Liver (tissue), 9 donors: ENCODE measurements around the gene PCSK6. TPM values are rescaled to one million over a fixed set of nuclear protein-coding genes. Genes with fewer than 3 reads are reported as not detected.

Experiments
- DNase-seq: peaks from one replicate; pipeline ENCODE4 v3.0.0-alpha.2; 2017; ENCODE audit warnings: low spot score
- H3K27ac ChIP-seq, 2 donors: one replicate each; pipeline ENCODE4 v1.7.0; 2013; ENCODE audit warnings: inconsistent platforms in 2 of 2, low read length in 2 of 2, control low read depth in 1 of 2, low read depth in 1 of 2, mild to moderate bottlenecking in 1 of 2
- H3K27me3 ChIP-seq, 4 donors: one replicate each; pipeline versions ENCODE4 v1.6.1 to v1.7.0; 2013; ENCODE audit warnings: low read length in 3 of 4, inconsistent platforms in 1 of 4, mild to moderate bottlenecking in 1 of 4, moderate library complexity in 1 of 4; ENCODE audit not compliant: control insufficient read depth in 4 of 4, insufficient read depth in 4 of 4
- H3K36me3 ChIP-seq, 4 donors: one replicate each; pipeline versions ENCODE4 v1.6.1 to v1.7.0; 2013; ENCODE audit warnings: low read length in 3 of 4, mild to moderate bottlenecking in 3 of 4, low read depth in 1 of 4, moderate library complexity in 1 of 4; ENCODE audit not compliant: control insufficient read depth in 4 of 4, insufficient read depth in 3 of 4
- H3K4me1 ChIP-seq, 4 donors: one replicate each; pipeline versions ENCODE4 v1.6.1 to v1.7.0; 2013; ENCODE audit warnings: low read length in 3 of 4, mild to moderate bottlenecking in 3 of 4, moderate library complexity in 1 of 4; ENCODE audit not compliant: control insufficient read depth in 4 of 4, insufficient read depth in 4 of 4
- H3K4me3 ChIP-seq, 3 donors: one replicate each; pipeline versions ENCODE4 v1.6.1 to v1.7.0; 2013; ENCODE audit warnings: low read length in 3 of 3, control low read depth in 1 of 3, low read depth in 1 of 3, mild to moderate bottlenecking in 1 of 3
- H3K9ac ChIP-seq, 2 donors: one replicate each; pipeline ENCODE4 v1.7.0; 2013; ENCODE audit warnings: low read length in 2 of 2, mild to moderate bottlenecking in 2 of 2, moderate library complexity in 2 of 2, control low read depth in 1 of 2, low read depth in 1 of 2
- H3K9me3 ChIP-seq, 4 donors: one replicate each; pipeline versions ENCODE4 v1.6.1 to v1.7.0; 2013; ENCODE audit warnings: low read length in 3 of 4; ENCODE audit not compliant: control insufficient read depth in 4 of 4
- ATF3 ChIP-seq: IDR thresholded peaks from 2 replicates; pipeline ENCODE4 v1.6.1; 2016; ENCODE audit warnings: antibody characterized with exemption
- EGR1 ChIP-seq, 2 donors: IDR thresholded peaks; 2 replicates each; pipeline ENCODE4 v1.6.1; 2016 to 2018; ENCODE audit warnings: antibody characterized with exemption in 2 of 2, low read depth in 2 of 2
- FOXA1 ChIP-seq: IDR thresholded peaks from 2 replicates; pipeline ENCODE4 v1.6.1; 2016; ENCODE audit warnings: antibody characterized with exemption
- FOXA2 ChIP-seq: IDR thresholded peaks from 2 replicates; pipeline ENCODE4 v1.6.1; 2016; ENCODE audit warnings: antibody characterized with exemption
- GABPA ChIP-seq, 2 donors: IDR thresholded peaks in 1 of 2; conservative IDR thresholded peaks in 1 of 2; 2 replicates each; pipeline ENCODE4 v1.6.1; 2016; ENCODE audit warnings: antibody characterized with exemption in 2 of 2, mild to moderate bottlenecking in 1 of 2, moderate library complexity in 1 of 2
- HNF4A ChIP-seq, 2 donors: conservative IDR thresholded peaks; 2 replicates each; pipeline ENCODE4 v1.6.1; 2016; ENCODE audit warnings: antibody characterized with exemption in 2 of 2, mild to moderate bottlenecking in 2 of 2
- HNF4G ChIP-seq: IDR thresholded peaks from 2 replicates; pipeline ENCODE4 v1.6.1; 2016; ENCODE audit warnings: antibody characterized with exemption
- JUND ChIP-seq, 2 donors: IDR thresholded peaks; 2 replicates each; pipeline ENCODE4 v1.6.1; 2016; ENCODE audit warnings: antibody characterized with exemption in 2 of 2
- NR2F2 ChIP-seq: IDR thresholded peaks from 2 replicates; pipeline ENCODE4 v1.6.1; 2016; ENCODE audit warnings: antibody characterized with exemption
- RAD21 ChIP-seq, 2 donors: IDR thresholded peaks; 2 replicates each; pipeline ENCODE4 v1.6.1; 2016; ENCODE audit warnings: antibody characterized with exemption in 2 of 2, mild to moderate bottlenecking in 2 of 2
- REST ChIP-seq: IDR thresholded peaks from 2 replicates; pipeline ENCODE4 v1.6.1; 2016; ENCODE audit warnings: antibody characterized with exemption, mild to moderate bottlenecking
- RXRA ChIP-seq, 2 donors: IDR thresholded peaks; 2 replicates each; pipeline ENCODE4 v1.6.1; 2017 to 2018; ENCODE audit warnings: antibody characterized with exemption in 2 of 2, mild to moderate bottlenecking in 1 of 2
- SP1 ChIP-seq: IDR thresholded peaks from 2 replicates; pipeline ENCODE4 v1.6.1; 2018; ENCODE audit warnings: antibody characterized with exemption, mild to moderate bottlenecking
- TAF1 ChIP-seq: conservative IDR thresholded peaks from 2 replicates; pipeline ENCODE4 v1.6.1; 2016; ENCODE audit warnings: antibody characterized with exemption, mild to moderate bottlenecking
- YY1 ChIP-seq: IDR thresholded peaks from 2 replicates; pipeline ENCODE4 v1.6.1; 2016; ENCODE audit warnings: antibody characterized with exemption, mild to moderate bottlenecking
- WGBS: extraction: QIAGEN DNeasy Blood & Tissue Kit; methylation state at CpG from one replicate; pipeline ENCODE4 v1.1.7; 2013; 5-methylcytosine and 5-hydroxymethylcytosine counted together
- polyA plus RNA-seq, 2 donors: library from polyadenylated mRNA; stranded (reverse) in 1 of 2; unstranded in 1 of 2; fragments of 200-250 nt in 1 of 2; fragments of >200 nt in 1 of 2; fragmentation: Nextera tagmentation in 1 of 2; extraction: Ambion mirVana in 1 of 2; gene quantifications; one replicate each; pipeline versions ENCODE4 v1.2.1 to v1.2.3, GENCODE V29; 2013 to 2015
- total RNA-seq, 2 donors: library from RNA; depleted of rRNA; stranded (reverse); fragments of >200 nt; gene quantifications; one replicate each; pipeline ENCODE4 v1.2.3, GENCODE V29; 2014
- TF ChIP-seq, protein P1 (sequence below): IDR thresholded peaks from 2 replicates; pipeline ENCODE4 v1.6.1; 2016; ENCODE audit warnings: antibody characterized with exemption
- TF ChIP-seq, protein P2 (sequence below): IDR thresholded peaks from 2 replicates; pipeline ENCODE4 v1.6.1; 2016; ENCODE audit warnings: antibody characterized with exemption
- TF ChIP-seq, protein P3 (sequence below): fragments of 150-350 bp; IDR thresholded peaks from 2 replicates; pipeline ENCODE4 v1.5.1; 2017; ENCODE audit warnings: improper control_type of control experiment, low read depth, low read length; ENCODE audit not compliant: missing input control
- donor health status: healthy.
- donor health status: healthy.
- donor health status: healthy.
- donor health status: healthy.
- donor health status: healthy.

The PCSK6 gene
- total and polyA plus RNA-seq, 4 donors, result 94.8 to 398 (median 168) TPM

DNA sequence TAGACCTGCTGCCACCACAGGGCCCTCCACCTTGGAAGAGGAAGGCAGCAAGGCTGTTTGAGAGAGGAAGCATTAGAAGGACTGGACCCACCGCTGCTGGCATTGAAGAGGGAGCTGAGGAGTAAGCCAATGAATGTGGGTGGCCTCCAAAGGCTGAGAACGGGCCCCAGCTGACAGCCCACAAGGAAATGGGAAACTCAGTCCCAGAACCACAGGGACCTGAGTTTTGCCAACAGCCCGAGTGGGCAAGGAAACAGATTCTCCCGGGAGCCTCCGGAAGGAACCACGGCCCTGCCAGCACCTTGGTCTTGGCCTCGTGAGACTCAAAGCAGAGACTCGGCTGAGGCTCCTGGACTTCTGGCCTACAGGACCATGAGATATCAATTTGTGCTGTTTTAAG is 99.0 kb downstream of the PCSK6 start:
- 79% methylated on average over 8 of the region's 8 CpGs for WGBS
- Histone ChIP-seq H3K27ac (no peak overlapping the region), H3K27me3 (no peaks in the 10 kb centered on the region), H3K4me1 (no peaks in the 10 kb centered on the region), H3K9me3 (no peaks in the 10 kb centered on the region), H3K36me3 (peaks cover 18 to 97% (median 76%) of the 10 kb centered on the region in 4 donors), H3K4me3 (no peak overlapping the region), H3K9ac (no peak overlapping the region)
- DNase-seq, result no peak
- TF ChIP-seq FOXA1 (no peak), REST (no peak), HNF4A (conservative IDR thresholded peaks at IDR 0.05) (no peak)

- Histone ChIP-seq H3K27me3 (no peaks in the 10 kb centered on the region), H3K36me3 (peaks cover 18 to 97% (median 73%) of the 10 kb centered on the region in 4 donors), H3K9me3 (no peaks in the 10 kb centered on the region), H3K4me3 (no peak overlapping the region), H3K9ac (no peak overlapping the region), H3K27ac (no peak overlapping the region), H3K4me1 (no peaks in the 10 kb centered on the region)
- no peak for TF ChIP-seq GABPA (IDR thresholded peaks at IDR 0.05 in 1 of 2, conservative IDR thresholded peaks at IDR 0.05 in 1 of 2)
- no peak for TF ChIP-seq NR2F2
- no peak for TF ChIP-seq HNF4A (conservative IDR thresholded peaks at IDR 0.05)
- no peak for TF ChIP-seq ATF3
- TF ChIP-seq RXRA (IDR thresholded peaks at IDR 0.05), result no peak
- TF ChIP-seq, protein P1, sequence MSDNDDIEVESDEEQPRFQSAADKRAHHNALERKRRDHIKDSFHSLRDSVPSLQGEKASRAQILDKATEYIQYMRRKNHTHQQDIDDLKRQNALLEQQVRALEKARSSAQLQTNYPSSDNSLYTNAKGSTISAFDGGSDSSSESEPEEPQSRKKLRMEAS, result no peak
- TF ChIP-seq, protein P2, sequence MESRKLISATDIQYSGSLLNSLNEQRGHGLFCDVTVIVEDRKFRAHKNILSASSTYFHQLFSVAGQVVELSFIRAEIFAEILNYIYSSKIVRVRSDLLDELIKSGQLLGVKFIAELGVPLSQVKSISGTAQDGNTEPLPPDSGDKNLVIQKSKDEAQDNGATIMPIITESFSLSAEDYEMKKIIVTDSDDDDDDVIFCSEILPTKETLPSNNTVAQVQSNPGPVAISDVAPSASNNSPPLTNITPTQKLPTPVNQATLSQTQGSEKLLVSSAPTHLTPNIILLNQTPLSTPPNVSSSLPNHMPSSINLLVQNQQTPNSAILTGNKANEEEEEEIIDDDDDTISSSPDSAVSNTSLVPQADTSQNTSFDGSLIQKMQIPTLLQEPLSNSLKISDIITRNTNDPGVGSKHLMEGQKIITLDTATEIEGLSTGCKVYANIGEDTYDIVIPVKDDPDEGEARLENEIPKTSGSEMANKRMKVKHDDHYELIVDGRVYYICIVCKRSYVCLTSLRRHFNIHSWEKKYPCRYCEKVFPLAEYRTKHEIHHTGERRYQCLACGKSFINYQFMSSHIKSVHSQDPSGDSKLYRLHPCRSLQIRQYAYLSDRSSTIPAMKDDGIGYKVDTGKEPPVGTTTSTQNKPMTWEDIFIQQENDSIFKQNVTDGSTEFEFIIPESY, result no peak
- TF ChIP-seq HNF4G, result no peak
- TF ChIP-seq FOXA1, result no peak
- TF ChIP-seq FOXA2, result no peak
- TF ChIP-seq REST, result no peak
- TF ChIP-seq JUND (IDR thresholded peaks at IDR 0.05), result no peak
- TF ChIP-seq YY1, result no peak
- TF ChIP-seq, protein P3, sequence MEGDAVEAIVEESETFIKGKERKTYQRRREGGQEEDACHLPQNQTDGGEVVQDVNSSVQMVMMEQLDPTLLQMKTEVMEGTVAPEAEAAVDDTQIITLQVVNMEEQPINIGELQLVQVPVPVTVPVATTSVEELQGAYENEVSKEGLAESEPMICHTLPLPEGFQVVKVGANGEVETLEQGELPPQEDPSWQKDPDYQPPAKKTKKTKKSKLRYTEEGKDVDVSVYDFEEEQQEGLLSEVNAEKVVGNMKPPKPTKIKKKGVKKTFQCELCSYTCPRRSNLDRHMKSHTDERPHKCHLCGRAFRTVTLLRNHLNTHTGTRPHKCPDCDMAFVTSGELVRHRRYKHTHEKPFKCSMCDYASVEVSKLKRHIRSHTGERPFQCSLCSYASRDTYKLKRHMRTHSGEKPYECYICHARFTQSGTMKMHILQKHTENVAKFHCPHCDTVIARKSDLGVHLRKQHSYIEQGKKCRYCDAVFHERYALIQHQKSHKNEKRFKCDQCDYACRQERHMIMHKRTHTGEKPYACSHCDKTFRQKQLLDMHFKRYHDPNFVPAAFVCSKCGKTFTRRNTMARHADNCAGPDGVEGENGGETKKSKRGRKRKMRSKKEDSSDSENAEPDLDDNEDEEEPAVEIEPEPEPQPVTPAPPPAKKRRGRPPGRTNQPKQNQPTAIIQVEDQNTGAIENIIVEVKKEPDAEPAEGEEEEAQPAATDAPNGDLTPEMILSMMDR, result no peak
- TF ChIP-seq TAF1, result no peak
- no peak for TF ChIP-seq SP1
- TF ChIP-seq EGR1 (IDR thresholded peaks at IDR 0.05; ENCODE audit: low read depth in 2 of 2), result no peak
- no peak for TF ChIP-seq RAD21 (IDR thresholded peaks at IDR 0.05)
- 86% methylated on average over 9 of the region's 9 CpGs for WGBS
- no peak for DNase-seq
These were observed 99.4 kb downstream of the PCSK6 start for GRCh38 chr15:101390060-101390459.
